Bronchial epithelial cell (primary cell): Measurements from ENCODE around the gene ABCA1. TPM values are rescaled to one million over a fixed set of nuclear protein-coding genes. Genes with fewer than 3 reads are reported as not detected.
"Not testable (repeated sequence)": the region's sequence is repeated elsewhere in the genome, so short reads cannot be mapped to it uniquely, and the experiment has no call there.

ENCODE experiments used
- DNase-seq: peaks from one replicate; pipeline ENCODE4 v3.0.0-alpha.2; 2010; ENCODE audit warnings: low read depth
- FAIRE-seq: peaks from 2 replicates; lab custom pipeline; 2011; peaks lifted over from hg19 to GRCh38; lab: Jason Lieb, UNC
- H3K27me3 ChIP-seq: 2 replicates; pipeline ENCODE4 v1.5.1; 2011; ENCODE audit warnings: low read length; ENCODE audit not compliant: control insufficient read depth, insufficient read depth
- H3K36me3 ChIP-seq: 2 replicates; pipeline ENCODE4 v1.5.1; 2011; ENCODE audit warnings: low read length; ENCODE audit not compliant: control insufficient read depth, insufficient read depth
- H3K4me3 ChIP-seq: 2 replicates; pipeline ENCODE4 v1.5.1; 2011; ENCODE audit warnings: mild to moderate bottlenecking, low read depth, low read length, control low read depth
- total RNA-seq: library from RNA; depleted of rRNA; stranded (reverse); fragments of >200 nt; gene quantifications from 2 replicates; pipeline ENCODE4 v1.2.1, GENCODE V29; 2014
- TF ChIP-seq, protein P1 (sequence below): IDR thresholded peaks from 2 replicates; pipeline ENCODE4 v1.5.1; 2011; ENCODE audit warnings: mild to moderate bottlenecking, moderate library complexity, low read length, control low read depth, inconsistent platforms; ENCODE audit not compliant: insufficient read depth, severe bottlenecking

Gene ABCA1, protein sequence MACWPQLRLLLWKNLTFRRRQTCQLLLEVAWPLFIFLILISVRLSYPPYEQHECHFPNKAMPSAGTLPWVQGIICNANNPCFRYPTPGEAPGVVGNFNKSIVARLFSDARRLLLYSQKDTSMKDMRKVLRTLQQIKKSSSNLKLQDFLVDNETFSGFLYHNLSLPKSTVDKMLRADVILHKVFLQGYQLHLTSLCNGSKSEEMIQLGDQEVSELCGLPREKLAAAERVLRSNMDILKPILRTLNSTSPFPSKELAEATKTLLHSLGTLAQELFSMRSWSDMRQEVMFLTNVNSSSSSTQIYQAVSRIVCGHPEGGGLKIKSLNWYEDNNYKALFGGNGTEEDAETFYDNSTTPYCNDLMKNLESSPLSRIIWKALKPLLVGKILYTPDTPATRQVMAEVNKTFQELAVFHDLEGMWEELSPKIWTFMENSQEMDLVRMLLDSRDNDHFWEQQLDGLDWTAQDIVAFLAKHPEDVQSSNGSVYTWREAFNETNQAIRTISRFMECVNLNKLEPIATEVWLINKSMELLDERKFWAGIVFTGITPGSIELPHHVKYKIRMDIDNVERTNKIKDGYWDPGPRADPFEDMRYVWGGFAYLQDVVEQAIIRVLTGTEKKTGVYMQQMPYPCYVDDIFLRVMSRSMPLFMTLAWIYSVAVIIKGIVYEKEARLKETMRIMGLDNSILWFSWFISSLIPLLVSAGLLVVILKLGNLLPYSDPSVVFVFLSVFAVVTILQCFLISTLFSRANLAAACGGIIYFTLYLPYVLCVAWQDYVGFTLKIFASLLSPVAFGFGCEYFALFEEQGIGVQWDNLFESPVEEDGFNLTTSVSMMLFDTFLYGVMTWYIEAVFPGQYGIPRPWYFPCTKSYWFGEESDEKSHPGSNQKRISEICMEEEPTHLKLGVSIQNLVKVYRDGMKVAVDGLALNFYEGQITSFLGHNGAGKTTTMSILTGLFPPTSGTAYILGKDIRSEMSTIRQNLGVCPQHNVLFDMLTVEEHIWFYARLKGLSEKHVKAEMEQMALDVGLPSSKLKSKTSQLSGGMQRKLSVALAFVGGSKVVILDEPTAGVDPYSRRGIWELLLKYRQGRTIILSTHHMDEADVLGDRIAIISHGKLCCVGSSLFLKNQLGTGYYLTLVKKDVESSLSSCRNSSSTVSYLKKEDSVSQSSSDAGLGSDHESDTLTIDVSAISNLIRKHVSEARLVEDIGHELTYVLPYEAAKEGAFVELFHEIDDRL (N-terminal part only)
- 34.2 and 40.6 TPM in 2 replicates for total RNA-seq

- H3K27me3 ChIP-seq = no peaks in the 10 kb centered on the region
- DNase-seq (peak; percentile 56), FAIRE-seq (no peak)
- H3K4me3 ChIP-seq = peak within 1 kb of the TSS; percentile 58
- TF ChIP-seq, protein P1, sequence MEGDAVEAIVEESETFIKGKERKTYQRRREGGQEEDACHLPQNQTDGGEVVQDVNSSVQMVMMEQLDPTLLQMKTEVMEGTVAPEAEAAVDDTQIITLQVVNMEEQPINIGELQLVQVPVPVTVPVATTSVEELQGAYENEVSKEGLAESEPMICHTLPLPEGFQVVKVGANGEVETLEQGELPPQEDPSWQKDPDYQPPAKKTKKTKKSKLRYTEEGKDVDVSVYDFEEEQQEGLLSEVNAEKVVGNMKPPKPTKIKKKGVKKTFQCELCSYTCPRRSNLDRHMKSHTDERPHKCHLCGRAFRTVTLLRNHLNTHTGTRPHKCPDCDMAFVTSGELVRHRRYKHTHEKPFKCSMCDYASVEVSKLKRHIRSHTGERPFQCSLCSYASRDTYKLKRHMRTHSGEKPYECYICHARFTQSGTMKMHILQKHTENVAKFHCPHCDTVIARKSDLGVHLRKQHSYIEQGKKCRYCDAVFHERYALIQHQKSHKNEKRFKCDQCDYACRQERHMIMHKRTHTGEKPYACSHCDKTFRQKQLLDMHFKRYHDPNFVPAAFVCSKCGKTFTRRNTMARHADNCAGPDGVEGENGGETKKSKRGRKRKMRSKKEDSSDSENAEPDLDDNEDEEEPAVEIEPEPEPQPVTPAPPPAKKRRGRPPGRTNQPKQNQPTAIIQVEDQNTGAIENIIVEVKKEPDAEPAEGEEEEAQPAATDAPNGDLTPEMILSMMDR = no peak
- H3K36me3 ChIP-seq = no peaks in the 10 kb centered on the region
Observed at GRCh38 chr9:104927912-104928740, at the start of gene ABCA1. Gene ABCA1, minus strand, starts transcription at chr9:104928155. Its CDS starts 24,476 bp downstream, at chr9:104903679.

GRCh38 chr9:104977580-104977979 lies 49.6 kb upstream of the ABCA1 start:
- H3K36me3 ChIP-seq = no peaks in the 10 kb centered on the region

GRCh38 chr9:104977168-104977567 lies 49.2 kb upstream of the ABCA1 start:
- Histone ChIP-seq H3K27me3 (no peaks in the 10 kb centered on the region), H3K36me3 (no peaks in the 10 kb centered on the region), H3K4me3 (no peak overlapping the region)
- DNase-seq (no peak), FAIRE-seq (no peak)
- TF ChIP-seq, protein P1 = no peak

More at GRCh38 chr9:104977580-104977979, 49.6 kb upstream of the ABCA1 start:
- DNase-seq (peak; percentile 67), FAIRE-seq (no peak)
- H3K27me3 ChIP-seq = no peaks in the 10 kb centered on the region
- TF ChIP-seq, protein P1 = no peak
- no peak overlapping the region for H3K4me3 ChIP-seq

GRCh38 chr9:104975966-104976595 lies 48.1 kb upstream of the ABCA1 start:
- not testable (repeated sequence) for H3K4me3 ChIP-seq, H3K36me3 ChIP-seq, FAIRE-seq, H3K27me3 ChIP-seq, DNase-seq

- H3K4me3 ChIP-seq = no peak overlapping the region
- no peak for DNase-seq
- H3K27me3 ChIP-seq = no peaks in the 10 kb centered on the region
- H3K36me3 ChIP-seq = no peaks in the 10 kb centered on the region
- no peak for FAIRE-seq
- TF ChIP-seq, protein P1 = no peak
Observed at GRCh38 chr9:104974053-104974962, 46.4 kb upstream of the ABCA1 start.
